H1 (cell line): Measurements from ENCODE around the gene RBM6. TPM values are rescaled to one million over a fixed set of nuclear protein-coding genes. Genes with fewer than 3 reads are reported as not detected.

ENCODE experiments used
- BCL11A ChIP-seq, 2 experiments: IDR thresholded peaks; one replicate each; pipeline ENCODE4 v1.6.1; 2011; ENCODE audit warnings: low read depth in 2 of 2, low read length in 2 of 2, mild to moderate bottlenecking in 2 of 2
- BRCA1 ChIP-seq: IDR thresholded peaks from 2 replicates; pipeline ENCODE4 v1.6.1; 2012; ENCODE audit warnings: low read depth, low read length, improper control_type of control experiment
- CHD2 ChIP-seq: IDR thresholded peaks from 2 replicates; pipeline ENCODE4 v1.6.1; 2012; ENCODE audit warnings: low read length, improper control_type of control experiment
- CTCF ChIP-seq, 3 experiments: IDR thresholded peaks; 1 replicate in 2 of 3; 2 replicates in 1 of 3; pipeline versions ENCODE4 v1.5.1 to v1.6.1; 2011; ENCODE audit warnings: low read length in 3 of 3, mild to moderate bottlenecking in 3 of 3, inconsistent platforms in 2 of 3, low read depth in 1 of 3, moderate library complexity in 1 of 3; ENCODE audit not compliant: insufficient read depth in 1 of 3; ENCODE audit errors: control extremely low read depth in 1 of 3
- EGR1 ChIP-seq: IDR thresholded peaks from 2 replicates; pipeline ENCODE4 v1.6.1; 2011; ENCODE audit warnings: low read depth, low read length, borderline replicate concordance
- HDAC2 ChIP-seq, 2 experiments: fragments of 300-600 bp in 1 of 2; sonication (generic) in 1 of 2; IDR thresholded peaks; 2 replicates each; pipeline ENCODE4 v1.6.1; 2011 to 2012; ENCODE audit warnings: low read depth in 2 of 2, low read length in 2 of 2, mild to moderate bottlenecking in 2 of 2, moderate library complexity in 2 of 2, borderline replicate concordance in 1 of 2, inconsistent platforms in 1 of 2
- JUN ChIP-seq: IDR thresholded peaks from 2 replicates; pipeline ENCODE4 v1.6.1; 2011; ENCODE audit warnings: low read depth, mild to moderate bottlenecking, improper control_type of control experiment, low read length
- KDM5A ChIP-seq: fragments of 200-600 bp; IDR thresholded peaks from 2 replicates; pipeline ENCODE4 v1.7.1; 2012; ENCODE audit warnings: mild to moderate bottlenecking, low read length, inconsistent platforms, mixed read lengths
- MAX ChIP-seq: IDR thresholded peaks from 2 replicates; pipeline ENCODE4 v1.6.1; 2012; ENCODE audit warnings: inconsistent platforms
- POLR2A ChIP-seq, 2 experiments: IDR thresholded peaks; 1 replicate in 1 of 2; 2 replicates in 1 of 2; pipeline ENCODE4 v1.6.1; 2011; ENCODE audit warnings: low read depth in 2 of 2, low read length in 2 of 2, mild to moderate bottlenecking in 2 of 2; ENCODE audit errors: control extremely low read depth in 1 of 2
- SRF ChIP-seq: IDR thresholded peaks from 2 replicates; pipeline ENCODE4 v1.6.1; 2011; ENCODE audit warnings: mild to moderate bottlenecking, low read depth, low read length, moderate library complexity
- TAF1 ChIP-seq: IDR thresholded peaks from 2 replicates; pipeline ENCODE4 v1.6.1; 2011; ENCODE audit warnings: mild to moderate bottlenecking, low read depth, low read length
- YY1 ChIP-seq: IDR thresholded peaks from 2 replicates; pipeline ENCODE4 v1.6.1; 2011; ENCODE audit warnings: low read depth, mild to moderate bottlenecking, low read length
- ZNF274 ChIP-seq: IDR thresholded peaks from 2 replicates; pipeline ENCODE4 v1.7.0; 2012; ENCODE audit warnings: low read length, borderline replicate concordance; ENCODE audit errors: extremely low read depth
- polyA plus RNA-seq, 7 experiments: library from polyadenylated mRNA; depleted of rRNA in 3 of 7; stranded (reverse) in 5 of 7; unstranded in 2 of 7; fragments of >200 nt in 5 of 7; fragments of 200-250 nt in 2 of 7; gene quantifications; 1 replicate in 5 of 7; 2 replicates in 1 of 7; 4 replicates in 1 of 7; pipeline versions ENCODE4 v1.2.1 to v1.2.3, GENCODE V29; 2011 to 2013; ENCODE audit warnings: missing spikeins in 2 of 7, mixed read lengths in 2 of 7
- total RNA-seq: library from RNA; stranded (reverse); fragmentation: NEBNext Ultra II Directional; extraction: Animal tissue kit (Norgen Biotek cat#: 25700); gene quantifications from 2 replicates; pipeline ENCODE4 v1.2.1, GENCODE V29; 2021

The RBM6 gene
- total and polyA plus RNA-seq, 2 of the 8 experiments (the other 6 are each of a cell fraction or from before 2014, with no cell fraction given), result 30.6 to 80.1 TPM

GRCh38 chr3:49930922-49931321 is 9.0 kb upstream of the RBM6 start (continued):
- TF ChIP-seq ZNF274 (no peak), TAF1 (peak; percentile 53; the same call in 1 of the 2 replicates), KDM5A (no peak), BRCA1 (no peak), HDAC2 (IDR thresholded peaks at IDR 0.05; ENCODE audit: borderline replicate concordance in 1 of 2, low read depth in 2 of 2, low read length in 2 of 2) (no peak), MAX (no peak), EGR1 (no peak), JUN (no peak), CHD2 (no peak), BCL11A (IDR thresholded peaks at IDR 0.05; ENCODE audit: low read depth in 2 of 2, low read length in 2 of 2) (no peak), CTCF (IDR thresholded peaks at IDR 0.05; ENCODE audit: control extremely low read depth in 1 of 3, insufficient read depth in 1 of 3, low read depth in 1 of 3, low read length in 3 of 3) (peak; percentile 21 to 57 (median 54)), SRF (no peak), POLR2A (IDR thresholded peaks at IDR 0.05; ENCODE audit: control extremely low read depth in 1 of 2, low read depth in 2 of 2, low read length in 2 of 2) (0 out of 3 replicates have a peak, but pooled peaks of 1 of the 2 experiments have one; percentile 37), YY1 (0 out of 2 replicates have a peak, but pooled peaks have one; percentile 20)
- TF ChIP-seq, all 59 proteins: peak for 5
